Measurements from ENCODE around the gene LCORL. TPM values are rescaled to one million over a fixed set of nuclear protein-coding genes. Genes with fewer than 3 reads are reported as not detected.

Gene LCORL
- total and polyA plus RNA-seq, 2 of the 4 experiments (the other 2 are of a cell fraction): 2.1 to 5.0 TPM

- Histone ChIP-seq H3K56ac (ENCODE audit: extremely low read depth, insufficient read depth, low read length) (no peak overlapping the region), H3K4me1 (ENCODE audit: control insufficient read depth, insufficient read depth, low read length) (peaks cover 3% of the 10 kb centered on the region; the same call in 1 of the 2 replicates), H3K18ac (ENCODE audit: low read depth, low read length) (no peak overlapping the region), H3K4me2 (ENCODE audit: low read depth, low read length) (no peak overlapping the region), H3K4me3 (ENCODE audit: insufficient read depth, low read depth, low read length) (no peak overlapping the region), H2AK5ac (ENCODE audit: low read depth, low read length) (no peak overlapping the region), H3K9me1 (ENCODE audit: insufficient read depth, low read length) (no peaks in the 10 kb centered on the region; the same call in 1 of the 2 replicates), H2BK5ac (ENCODE audit: low read depth, low read length, poor library complexity, severe bottlenecking) (no peak overlapping the region), H2AFZ (replicated peaks; ENCODE audit: low read length, poor library complexity) (no peak overlapping the region), H2AK9ac (replicated peaks; ENCODE audit: low read depth, low read length, poor library complexity) (no peak overlapping the region), H3K27ac (ENCODE audit: insufficient read depth, low read length) (no peak overlapping the region), H3K27me3 (ENCODE audit: control insufficient read depth, insufficient read depth, low read length) (no peaks in the 10 kb centered on the region), H4K8ac (ENCODE audit: low read depth in 2 of 2, low read length in 2 of 2) (no peak overlapping the region), H3K14ac (replicated peaks; ENCODE audit: low read depth, low read length) (no peak overlapping the region), H3K36me3 (ENCODE audit: control insufficient read depth, insufficient read depth, low read length) (no peaks in the 10 kb centered on the region), H3K9ac (ENCODE audit: low read depth, low read length) (no peak overlapping the region), H4K20me1 (ENCODE audit: insufficient read depth, low read length) (no peaks in the 10 kb centered on the region), H3K4ac (ENCODE audit: low read depth, low read length) (no peak overlapping the region), H2BK120ac (ENCODE audit: low read depth, low read length) (no peak overlapping the region), H3K9me3 (ENCODE audit: control insufficient read depth, insufficient read depth, low read length) (no peaks in the 10 kb centered on the region), H4K5ac (ENCODE audit: low read depth, low read length) (no peak overlapping the region), H3K23ac (ENCODE audit: low read depth, low read length) (no peak overlapping the region), H3K79me1 (ENCODE audit: low read depth in 1 of 2, low read length in 2 of 2) (no peaks in the 10 kb centered on the region), H2BK20ac (ENCODE audit: low read depth, low read length) (no peak overlapping the region), H2BK15ac (ENCODE audit: low read depth, low read length) (no peak overlapping the region), H4K91ac (ENCODE audit: insufficient read depth, low read depth, low read length) (no peak overlapping the region)
- no peak for DNase-seq
- TF ChIP-seq SMC3 (IDR thresholded peaks at IDR 0.05; ENCODE audit: low read depth, low read length): no peak
- no peak for TF ChIP-seq CTCF (conservative IDR thresholded peaks at IDR 0.05; ENCODE audit: low read depth, low read length)
- no TSS peak for BruUV-seq (replicated peaks)
- no CpG with 5 or more reads among the region's 2 CpGs for WGBS, 2 experiments (ENCODE audit: extremely low coverage in 2 of 2, insufficient read length in 1 of 2)
- in situ Hi-C loops (cut with MboI; ENCODE audit: low sequenced_read_pairs): no loop called here
- POLR2A ChIA-PET (ENCODE audit: unreplicated experiment): no interaction called here
- CTCF ChIA-PET: no interaction called here
- dilution Hi-C loops (cut with HindIII; ENCODE audit: low sequenced_read_pairs, unreplicated experiment): no loop called here
- intact Hi-C loops (cut with micrococcal nuclease): loop anchor here (2.0 kb wide), 1 partner anchor 33 kb away; no protein-coding TSS in a partner anchor
- no peak for ATAC-seq (ENCODE audit: low read depth)
Observed at GRCh38 chr4:18056030-18056429, 34.5 kb upstream of the LCORL start.
